ENCODE results near the gene MINDY1.

The MINDY1 gene

GRCh38 chr1:151006327-151007052, at the start of gene MINDY1:
TSS of gene MINDY1 (minus strand) at chr1:151006902. CDS start at chr1:151002617, 4,285 bp downstream.
- peak; percentile 92 for DNase-seq

- DNase-seq, result no peak
Observed at GRCh38 chr1:151056149-151056548, 49.4 kb upstream of the MINDY1 start.

- DNase-seq, result no peak
Observed at GRCh38 chr1:151055581-151055980, 48.9 kb upstream of the MINDY1 start.

GRCh38 chr1:151054971-151055547, 48.4 kb upstream of the MINDY1 start:
- no peak for DNase-seq

GRCh38 chr1:151051356-151052009, 44.8 kb upstream of the MINDY1 start:
- DNase-seq, result no peak

GRCh38 chr1:151050051-151050688, 43.5 kb upstream of the MINDY1 start:
- no peak for DNase-seq

- DNase-seq, result no peak
Observed at GRCh38 chr1:151049458-151049857, 42.8 kb upstream of the MINDY1 start.

GRCh38 chr1:151048645-151049032, 41.9 kb upstream of the MINDY1 start:
- no peak for DNase-seq

- DNase-seq, result peak; percentile 77
Observed at GRCh38 chr1:151047925-151048644, 41.4 kb upstream of the MINDY1 start.

GRCh38 chr1:151047591-151047924, 40.9 kb upstream of the MINDY1 start, which contains the start of gene C1orf56:
TSS of gene C1orf56 (plus strand) at chr1:151047751. CDS start at chr1:151047848, 97 bp downstream.
- DNase-seq, result peak; percentile 87

GRCh38 chr1:151043163-151043562, 36.5 kb upstream of the MINDY1 start:
- DNase-seq, result no peak

- DNase-seq, result no peak
Observed at GRCh38 chr1:151039521-151039920, 32.8 kb upstream of the MINDY1 start.

- no peak for DNase-seq
Observed at GRCh38 chr1:151037032-151037431, 30.3 kb upstream of the MINDY1 start.

GRCh38 chr1:151036356-151036755, 29.7 kb upstream of the MINDY1 start, which contains the start of gene BNIPL:
TSS of gene BNIPL (plus strand) at chr1:151036586. CDS start at chr1:151036726, 140 bp downstream.
- DNase-seq, result no peak

GRCh38 chr1:151035167-151035566, 28.5 kb upstream of the MINDY1 start:
- no peak for DNase-seq

GRCh38 chr1:151032164-151032563, 25.5 kb upstream of the MINDY1 start:
- no peak for DNase-seq

GRCh38 chr1:151026460-151026859, 19.8 kb upstream of the MINDY1 start:
- no peak for DNase-seq

- peak; percentile 57 for DNase-seq
Observed at GRCh38 chr1:151024540-151025146, 17.9 kb upstream of the MINDY1 start.

- DNase-seq, result peak; percentile 16
Observed at GRCh38 chr1:151013518-151013917, 6.8 kb upstream of the MINDY1 start.

GRCh38 chr1:151012684-151013471, 6.2 kb upstream of the MINDY1 start:
- no peak for DNase-seq

- DNase-seq, result no peak
Observed at GRCh38 chr1:151011154-151011850, 4.6 kb upstream of the MINDY1 start.
